Activated B cell treated with CpG ODN at 0.5 μM for 24 hours (primary cell): ENCODE data around the gene IQGAP3. TPM values are rescaled to one million over a fixed set of nuclear protein-coding genes. Genes with fewer than 3 reads are reported as not detected.

Source experiments
- ATAC-seq: fragments of 200-7000 bp; cut with Tn5 transposase; one replicate; pipeline ENCODE4 v1.10.0; 2021; ENCODE audit warnings: low read depth, mild to moderate bottlenecking, moderate library complexity
- CTCF ChIA-PET: fragments of 350-600 bp; sonication (Branson Sonifier 250); formaldehyde crosslinking; loops from one replicate; lab custom pipeline; 2021; ENCODE audit warnings: antibody characterized with exemption; lab: Charles Lee
- POLR2A ChIA-PET: fragments of 350-600 bp; sonication (Branson Sonifier 250); formaldehyde crosslinking; loops from one replicate; lab custom pipeline; 2021; ENCODE audit warnings: antibody characterized with exemption; lab: Charles Lee
- DNase-seq: peaks from one replicate; pipeline ENCODE4 v3.0.0; 2022
- H3K27ac Mint-ChIP-seq: one replicate; pipeline ENCODE4 v1.8.0; 2020; ENCODE audit warnings: mixed read lengths
- H3K27me3 Mint-ChIP-seq: one replicate; pipeline ENCODE4 v1.8.0; 2021; ENCODE audit warnings: mixed read lengths
- H3K36me3 Mint-ChIP-seq: one replicate; pipeline ENCODE4 v1.8.0; 2021; ENCODE audit warnings: low read depth, mixed read lengths
- H3K4me1 Mint-ChIP-seq: one replicate; pipeline ENCODE4 v1.8.0; 2021; ENCODE audit warnings: mixed read lengths
- H3K4me3 Mint-ChIP-seq: one replicate; pipeline ENCODE4 v1.8.0; 2020; ENCODE audit warnings: mild to moderate bottlenecking, mixed read lengths
- H3K9me3 Mint-ChIP-seq: one replicate; pipeline ENCODE4 v1.8.0; 2020; ENCODE audit warnings: mixed read lengths
- CTCF ChIP-seq: fragments of 200-600 bp; IDR thresholded peaks from one replicate; pipeline ENCODE4 v1.8.0; 2022; ENCODE audit warnings: antibody characterized with exemption, mild to moderate bottlenecking
- intact Hi-C: fragments of 100-400 bp; cut with micrococcal nuclease; formaldehyde crosslinking; loops from one replicate; pipeline ENCODE4 v1.15.1; 2024
- total RNA-seq: library from RNA; stranded (reverse); gene quantifications from 2 replicates; pipeline ENCODE4 v1.2.3, GENCODE V29; 2022

Gene IQGAP3
- total RNA-seq, 1 donor from 2014 or later, result 0.29 TPM

DNA sequence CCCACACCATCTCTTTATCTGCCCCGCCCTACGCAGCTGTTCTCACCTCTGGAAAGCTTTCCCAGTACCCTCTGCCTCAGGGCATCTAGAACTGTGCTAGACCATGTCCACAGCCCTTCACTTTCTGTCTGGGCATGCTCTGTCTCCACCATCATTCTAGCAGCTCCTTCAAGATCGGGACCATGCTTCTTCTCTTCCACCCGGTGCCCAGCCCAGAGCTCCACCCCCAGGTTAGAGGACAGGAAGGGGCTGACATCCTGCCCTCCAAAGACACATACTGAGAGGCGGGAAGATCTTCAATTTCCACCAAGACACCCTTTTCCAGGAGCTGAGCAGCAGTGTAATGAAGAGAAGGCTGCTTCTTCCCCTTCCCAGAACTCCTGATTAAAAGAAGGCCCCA, 44.1 kb downstream of the IQGAP3 start:
- ATAC-seq (no peak), DNase-seq (no peak)
- no peak overlapping the region for H3K27ac Mint-ChIP-seq
- intact Hi-C loops, result loop anchor here (5.0 kb wide), 1 partner anchor 44 kb away; the partner anchor contains the start of gene IQGAP3
- CTCF ChIA-PET, result interaction anchor here (1.6 kb wide), 2 partner anchors 47 to 142 kb away, joined by 6 to 8 read pairs; no protein-coding TSS in a partner anchor
- H3K36me3 Mint-ChIP-seq, result no peaks in the 10 kb centered on the region
- no peaks in the 10 kb centered on the region for H3K27me3 Mint-ChIP-seq
- no peak for TF ChIP-seq CTCF
- H3K9me3 Mint-ChIP-seq, result no peaks in the 10 kb centered on the region
- H3K4me1 Mint-ChIP-seq, result peaks cover 19% of the 10 kb centered on the region
- POLR2A ChIA-PET, result interaction anchor here (0.6 to 0.8 kb wide), 4 partner anchors 24 to 73 kb away, joined by 3 to 4 read pairs (median 3); partner anchors contain the start of gene MEF2D
- no peak overlapping the region for H3K4me3 Mint-ChIP-seq

GRCh38 chr1:156527584-156527983, 44.8 kb downstream of the IQGAP3 start:
- TF ChIP-seq CTCF, result no peak

GRCh38 chr1:156525856-156526489, 46.4 kb downstream of the IQGAP3 start:
- no peak for TF ChIP-seq CTCF
- no peak overlapping the region for H3K27ac Mint-ChIP-seq
- H3K4me1 Mint-ChIP-seq, result peaks cover 19% of the 10 kb centered on the region
- no peaks in the 10 kb centered on the region for H3K27me3 Mint-ChIP-seq
- H3K9me3 Mint-ChIP-seq, result no peaks in the 10 kb centered on the region
- H3K4me3 Mint-ChIP-seq, result no peak overlapping the region
- intact Hi-C loops, result loop anchor here (2.0 to 5.0 kb wide), 2 partner anchors 15 to 46 kb away; partner anchors contain the start of gene IQGAP3
- ChIA-PET CTCF (interaction anchor here (1.1 to 2.6 kb wide), 3 partner anchors 17 to 82 kb away, joined by 5 to 23 read pairs (median 5); no protein-coding TSS in a partner anchor), POLR2A (interaction anchor here (1.4 to 3.4 kb wide), 7 partner anchors 16 to 45 kb away, joined by 3 to 37 read pairs (median 12); partner anchors contain the start of gene MEF2D)
- DNase-seq (no peak), ATAC-seq (no peak)
- no peaks in the 10 kb centered on the region for H3K36me3 Mint-ChIP-seq

More at GRCh38 chr1:156527584-156527983, 44.8 kb downstream of the IQGAP3 start:
- no peak overlapping the region for H3K4me3 Mint-ChIP-seq
- POLR2A ChIA-PET, result interaction anchor here (0.6 to 0.7 kb wide), 2 partner anchors 47 to 74 kb away, joined by 3 read pairs; no protein-coding TSS in a partner anchor
- ATAC-seq, result no peak
- no peaks in the 10 kb centered on the region for H3K9me3 Mint-ChIP-seq
- H3K4me1 Mint-ChIP-seq, result peaks cover 19% of the 10 kb centered on the region
- DNase-seq, result no peak
- no peaks in the 10 kb centered on the region for H3K27me3 Mint-ChIP-seq
- H3K36me3 Mint-ChIP-seq, result no peaks in the 10 kb centered on the region
- H3K27ac Mint-ChIP-seq, result no peak overlapping the region
- intact Hi-C loops, result loop anchor here (5.0 kb wide), 1 partner anchor 45 kb away; the partner anchor contains the start of gene IQGAP3
- CTCF ChIA-PET, result interaction anchor here (1.6 kb wide), 2 partner anchors 46 to 142 kb away, joined by 6 to 8 read pairs; no protein-coding TSS in a partner anchor

DNA sequence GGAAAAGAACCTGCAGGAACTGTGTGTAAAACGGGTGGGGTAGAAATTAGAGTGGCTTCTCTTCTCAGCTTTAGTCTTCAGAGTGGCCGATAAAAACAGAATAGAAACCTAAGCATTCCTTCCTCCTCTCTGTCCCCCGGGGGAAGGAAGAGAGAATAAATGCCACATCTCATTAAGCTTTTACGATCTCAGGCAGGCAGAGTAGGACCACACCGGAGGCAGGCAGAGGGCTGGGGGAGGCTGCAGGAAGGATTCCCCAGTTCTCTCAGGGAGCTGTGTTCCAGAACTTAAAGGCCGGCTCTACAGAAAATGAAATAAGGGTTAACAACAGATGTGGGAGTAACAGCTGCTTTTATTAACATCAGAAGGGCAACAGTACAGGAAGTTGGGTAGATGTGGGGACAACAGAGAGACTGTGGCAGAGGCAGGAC, 47.3 kb downstream of the IQGAP3 start:
- peak overlapping the region; percentile 44 for H3K4me3 Mint-ChIP-seq
- no peaks in the 10 kb centered on the region for H3K36me3 Mint-ChIP-seq
- peak overlapping the region; percentile 67 for H3K27ac Mint-ChIP-seq
- intact Hi-C loops, result loop anchor here (2.0 to 5.0 kb wide), 2 partner anchors 14 to 47 kb away; partner anchors contain the start of gene IQGAP3
- no peaks in the 10 kb centered on the region for H3K27me3 Mint-ChIP-seq
- H3K9me3 Mint-ChIP-seq, result no peaks in the 10 kb centered on the region
- H3K4me1 Mint-ChIP-seq, result peaks cover 19% of the 10 kb centered on the region
- ATAC-seq (peak; percentile 58), DNase-seq (no peak)
- TF ChIP-seq CTCF, result no peak
- CTCF ChIA-PET, result interaction anchor here (0.8 to 2.6 kb wide), 5 partner anchors 16 to 139 kb away, joined by 3 to 23 read pairs (median 5); no protein-coding TSS in a partner anchor
- POLR2A ChIA-PET, result interaction anchor here (0.6 to 3.4 kb wide), 14 partner anchors 15 to 431 kb away, joined by 3 to 37 read pairs (median 4); partner anchors contain the start of gene MEF2D
